Hepatocyte (in vitro differentiated cells): ENCODE results near the gene ITPKC.

Source experiments
- CTCF ChIP-seq: fragments of 200-600 bp; sonication (generic); IDR thresholded peaks from 2 replicates; pipeline ENCODE4 v1.5.1; 2016; ENCODE audit warnings: antibody characterized with exemption, mild to moderate bottlenecking; ENCODE audit not compliant: poor library complexity
- EZH2 ChIP-seq: fragments of 200-600 bp; sonication (generic); IDR thresholded peaks from 2 replicates; pipeline ENCODE4 v1.6.1; 2016; ENCODE audit warnings: antibody characterized with exemption, mild to moderate bottlenecking, borderline replicate concordance

GRCh38 chr19:40695881-40696280 is 21.0 kb upstream of the ITPKC start:
- TF ChIP-seq CTCF, result no peak
- no peak for TF ChIP-seq EZH2
